Activated CD8-positive, alpha-beta T cell treated with anti-CD3 and anti-CD28 coated beads for 36 hours (primary cell): ENCODE data around the gene DCST1. TPM values are rescaled to one million over a fixed set of nuclear protein-coding genes. Genes with fewer than 3 reads are reported as not detected.

Experiments
- ATAC-seq: fragments of 200-7000 bp; cut with Tn5 transposase; one replicate; pipeline ENCODE4 v1.10.0; 2021; ENCODE audit warnings: mild to moderate bottlenecking, moderate library complexity
- CTCF ChIA-PET: fragments of 350-600 bp; sonication (Branson Sonifier 250); formaldehyde crosslinking; loops from one replicate; lab custom pipeline; 2021; ENCODE audit warnings: antibody characterized with exemption; lab: Charles Lee
- POLR2A ChIA-PET: fragments of 350-600 bp; sonication (Branson Sonifier 250); formaldehyde crosslinking; loops from one replicate; lab custom pipeline; 2021; ENCODE audit warnings: antibody characterized with exemption; lab: Charles Lee
- DNase-seq: peaks from one replicate; pipeline ENCODE4 v3.0.0-alpha.2; 2020
- H3K27ac Mint-ChIP-seq: one replicate; pipeline ENCODE4 v1.8.0; 2021; ENCODE audit warnings: mild to moderate bottlenecking, mixed read lengths
- H3K27me3 Mint-ChIP-seq: one replicate; pipeline ENCODE4 v1.8.0; 2021; ENCODE audit warnings: mixed read lengths
- H3K36me3 Mint-ChIP-seq: one replicate; pipeline ENCODE4 v1.8.0; 2021; ENCODE audit warnings: low read depth, mixed read lengths
- H3K4me1 Mint-ChIP-seq: one replicate; pipeline ENCODE4 v1.8.0; 2021; ENCODE audit warnings: low read depth, mixed read lengths
- H3K4me3 Mint-ChIP-seq: one replicate; pipeline ENCODE4 v1.8.0; 2021; ENCODE audit warnings: mild to moderate bottlenecking, moderate library complexity, mixed read lengths
- H3K9me3 Mint-ChIP-seq: one replicate; pipeline ENCODE4 v1.8.0; 2021; ENCODE audit warnings: mixed read lengths
- intact Hi-C: fragments of 100-400 bp; cut with micrococcal nuclease; formaldehyde crosslinking; loops from one replicate; pipeline ENCODE4 v1.10.0; 2022
- total RNA-seq, 2 experiments: library from RNA; stranded (reverse); gene quantifications; one replicate each; pipeline ENCODE4 v1.2.3, GENCODE V29; 2021
- TF ChIP-seq, protein P1 (sequence below): fragments of 200-600 bp; IDR thresholded peaks from one replicate; pipeline ENCODE4 v1.8.0; 2022; ENCODE audit warnings: antibody characterized with exemption, mild to moderate bottlenecking

Gene DCST1
- total RNA-seq, 2 experiments from 2014 or later: not detected

GRCh38 chr1:155050560-155051341 is 17.1 kb downstream of the DCST1 start, which contains the start of gene ADAM15:
TSS of gene ADAM15 (plus strand) at chr1:155051316. CDS start at chr1:155051387, 71 bp downstream.
- Mint-ChIP-seq H3K9me3 (no peaks in the 10 kb centered on the region), H3K4me1 (peaks cover 20% of the 10 kb centered on the region), H3K36me3 (peaks cover 8% of the 10 kb centered on the region), H3K27me3 (no peaks in the 10 kb centered on the region), H3K4me3 (peak within 1 kb of the TSS; percentile 88), H3K27ac (peak within 1 kb of the TSS; percentile 60)
- intact Hi-C loops: loop anchor here (5.0 kb wide), 1 partner anchor 37 kb away; no protein-coding TSS in a partner anchor
- ChIA-PET CTCF (interaction anchor here (0.6 to 23.5 kb wide), 32 partner anchors 8 to 847 kb away, joined by 3 to 278 read pairs (median 6); partner anchors contain the start of genes EFNA4, FLAD1, KRTCAP2 and LENEP), POLR2A (interaction anchor here (0.8 to 2.8 kb wide), 10 partner anchors 11 to 721 kb away, joined by 3 to 8 read pairs (median 6); partner anchors contain the start of gene EFNA4)
- ATAC-seq (peak; percentile 79), DNase-seq (peak; percentile 80)
- TF ChIP-seq, protein P1, sequence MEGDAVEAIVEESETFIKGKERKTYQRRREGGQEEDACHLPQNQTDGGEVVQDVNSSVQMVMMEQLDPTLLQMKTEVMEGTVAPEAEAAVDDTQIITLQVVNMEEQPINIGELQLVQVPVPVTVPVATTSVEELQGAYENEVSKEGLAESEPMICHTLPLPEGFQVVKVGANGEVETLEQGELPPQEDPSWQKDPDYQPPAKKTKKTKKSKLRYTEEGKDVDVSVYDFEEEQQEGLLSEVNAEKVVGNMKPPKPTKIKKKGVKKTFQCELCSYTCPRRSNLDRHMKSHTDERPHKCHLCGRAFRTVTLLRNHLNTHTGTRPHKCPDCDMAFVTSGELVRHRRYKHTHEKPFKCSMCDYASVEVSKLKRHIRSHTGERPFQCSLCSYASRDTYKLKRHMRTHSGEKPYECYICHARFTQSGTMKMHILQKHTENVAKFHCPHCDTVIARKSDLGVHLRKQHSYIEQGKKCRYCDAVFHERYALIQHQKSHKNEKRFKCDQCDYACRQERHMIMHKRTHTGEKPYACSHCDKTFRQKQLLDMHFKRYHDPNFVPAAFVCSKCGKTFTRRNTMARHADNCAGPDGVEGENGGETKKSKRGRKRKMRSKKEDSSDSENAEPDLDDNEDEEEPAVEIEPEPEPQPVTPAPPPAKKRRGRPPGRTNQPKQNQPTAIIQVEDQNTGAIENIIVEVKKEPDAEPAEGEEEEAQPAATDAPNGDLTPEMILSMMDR: peak; percentile 99

DNA sequence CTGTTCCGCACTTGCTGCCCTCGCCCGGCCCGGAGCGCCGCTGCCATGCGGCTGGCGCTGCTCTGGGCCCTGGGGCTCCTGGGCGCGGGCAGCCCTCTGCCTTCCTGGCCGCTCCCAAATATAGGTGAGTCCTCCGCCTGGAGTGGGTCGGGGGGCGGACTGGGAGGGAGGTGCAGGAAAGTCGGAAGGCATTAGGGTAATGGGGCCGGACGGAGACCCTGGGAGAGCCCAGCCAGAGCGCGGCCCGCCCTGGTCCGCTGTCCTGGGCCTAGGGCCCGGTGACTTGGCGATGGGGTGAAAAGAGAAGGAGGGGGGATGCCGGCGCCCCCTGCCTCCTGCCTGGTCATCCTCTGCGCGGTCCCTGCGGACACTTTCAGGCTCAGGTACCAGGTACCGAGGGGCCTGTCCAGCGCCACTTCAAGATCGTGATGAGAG is 17.7 kb downstream of the DCST1 start:
- CTCF ChIA-PET: interaction anchor here (0.6 to 23.5 kb wide), 30 partner anchors 7 to 847 kb away, joined by 3 to 278 read pairs (median 6); partner anchors contain the start of genes EFNA4, FLAD1, KRTCAP2 and LENEP
- H3K27me3 Mint-ChIP-seq: no peaks in the 10 kb centered on the region
- ATAC-seq (peak; percentile 4), DNase-seq (no peak)
- H3K4me3 Mint-ChIP-seq: peak overlapping the region; percentile 88
- TF ChIP-seq, protein P1: no peak
- H3K36me3 Mint-ChIP-seq: peaks cover 11% of the 10 kb centered on the region
- H3K27ac Mint-ChIP-seq: no peak overlapping the region
- H3K4me1 Mint-ChIP-seq: peaks cover 20% of the 10 kb centered on the region
- POLR2A ChIA-PET: interaction anchor here (0.8 to 2.8 kb wide), 9 partner anchors 10 to 722 kb away, joined by 3 to 8 read pairs (median 7); partner anchors contain the start of gene EFNA4
- H3K9me3 Mint-ChIP-seq: no peaks in the 10 kb centered on the region
- intact Hi-C loops: loop anchor here (5.0 kb wide), 1 partner anchor 36 kb away; no protein-coding TSS in a partner anchor

DNA sequence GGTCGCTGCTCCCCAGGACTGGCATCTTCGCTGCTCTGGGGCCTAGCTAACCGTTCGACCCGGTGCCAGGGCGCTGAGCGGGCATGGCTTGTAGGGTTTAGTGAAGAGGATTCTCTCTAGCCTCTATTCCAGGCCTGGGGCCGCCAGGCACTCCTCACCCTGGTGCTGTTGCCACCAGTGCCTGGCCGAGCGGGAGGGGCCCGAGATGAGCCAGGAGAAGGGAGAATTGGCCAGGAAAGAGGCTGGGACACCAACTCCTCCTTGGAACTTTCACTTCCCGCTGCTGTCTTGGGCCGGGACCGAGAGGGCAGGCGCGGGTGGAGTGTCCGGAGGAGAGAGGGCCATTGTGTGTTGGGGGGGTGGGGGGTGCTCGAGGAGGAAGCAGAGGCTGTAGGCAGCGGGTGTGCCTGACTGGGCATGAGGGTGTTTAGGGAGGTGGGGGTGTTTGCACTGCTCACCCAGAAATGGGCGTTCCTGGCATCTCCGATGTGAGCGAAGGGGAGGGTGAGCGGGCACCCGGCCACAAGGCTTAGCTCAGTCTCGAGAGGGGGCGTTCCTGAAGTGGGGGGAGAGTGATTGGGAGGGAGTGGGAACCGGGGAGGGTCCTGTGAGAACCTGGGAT is 18.3 kb downstream of the DCST1 start:
- DNase-seq (peak; percentile 59), ATAC-seq (peak; percentile 35)
- no peaks in the 10 kb centered on the region for H3K9me3 Mint-ChIP-seq
- peak overlapping the region; percentile 88 for H3K4me3 Mint-ChIP-seq
- intact Hi-C loops: loop anchor here (5.0 kb wide), 1 partner anchor 35 kb away; no protein-coding TSS in a partner anchor
- peaks cover 11% of the 10 kb centered on the region for H3K36me3 Mint-ChIP-seq
- H3K27ac Mint-ChIP-seq: peak overlapping the region; percentile 20
- ChIA-PET POLR2A (interaction anchor here (1.7 to 2.8 kb wide), 4 partner anchors 10 to 52 kb away, joined by 7 to 8 read pairs (median 7); partner anchors contain the start of gene EFNA4), CTCF (interaction anchor here (0.7 to 23.5 kb wide), 17 partner anchors 7 to 846 kb away, joined by 3 to 278 read pairs (median 6); partner anchors contain the start of genes EFNA4, FLAD1, KRTCAP2 and PYGO2)
- no peaks in the 10 kb centered on the region for H3K27me3 Mint-ChIP-seq
- peaks cover 20% of the 10 kb centered on the region for H3K4me1 Mint-ChIP-seq
- TF ChIP-seq, protein P1: no peak

DNA sequence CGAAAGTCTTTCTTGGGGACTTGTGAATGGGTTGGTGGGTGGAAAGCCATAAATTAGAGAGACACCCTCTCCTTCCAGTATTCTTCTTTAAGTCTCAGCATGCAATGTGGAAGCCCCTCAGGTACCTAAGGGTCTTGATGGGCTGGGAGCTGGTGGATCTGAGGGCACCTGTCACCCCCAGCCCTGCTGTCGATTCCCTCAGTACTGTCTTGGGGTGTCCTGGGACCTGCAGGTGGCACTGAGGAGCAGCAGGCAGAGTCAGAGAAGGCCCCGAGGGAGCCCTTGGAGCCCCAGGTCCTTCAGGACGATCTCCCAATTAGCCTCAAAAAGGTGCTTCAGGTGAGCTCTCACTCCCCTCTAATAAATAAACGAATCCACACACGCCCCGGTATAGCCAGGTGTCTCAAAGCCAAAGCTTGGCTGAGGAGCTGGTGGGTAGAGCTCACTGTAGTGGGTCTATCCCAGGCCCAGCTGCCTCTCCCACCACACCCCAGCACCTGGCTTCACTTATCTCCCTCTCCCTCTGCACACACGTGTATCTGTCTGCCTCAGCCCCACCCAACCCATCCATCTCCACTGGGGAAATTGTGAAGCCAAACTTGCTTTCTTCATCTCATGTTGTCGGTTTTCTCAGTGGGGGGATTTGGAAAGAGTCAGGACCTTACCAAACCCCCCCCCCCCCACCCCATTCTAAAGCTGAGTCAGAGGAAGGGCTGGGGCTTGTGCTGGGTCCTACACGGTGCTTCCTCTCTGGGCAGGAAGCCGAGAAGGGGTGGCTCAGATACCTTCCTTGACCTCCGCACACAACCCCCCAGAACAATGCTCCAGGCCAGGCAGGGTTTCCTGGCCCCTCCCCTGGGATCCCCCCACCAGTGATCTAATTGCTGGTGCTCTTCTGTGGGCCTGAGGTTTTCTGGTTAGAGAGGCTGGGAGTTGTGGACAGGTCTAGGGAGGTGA is 19.1 kb downstream of the DCST1 start:
- POLR2A ChIA-PET: interaction anchor here (1.4 to 2.8 kb wide), 3 partner anchors 8 to 53 kb away, joined by 4 to 8 read pairs (median 7); partner anchors contain the start of gene EFNA4
- TF ChIP-seq, protein P1: no peak
- CTCF ChIA-PET: interaction anchor here (0.6 to 23.5 kb wide), 18 partner anchors 6 to 493 kb away, joined by 3 to 278 read pairs (median 4); partner anchors contain the start of genes EFNA4, KRTCAP2 and PBXIP1
- DNase-seq: peak; percentile 53
- Mint-ChIP-seq H3K4me3 (peak overlapping the region; percentile 88), H3K27me3 (no peaks in the 10 kb centered on the region), H3K9me3 (no peaks in the 10 kb centered on the region), H3K36me3 (peaks cover 16% of the 10 kb centered on the region), H3K27ac (peak overlapping the region; percentile 46), H3K4me1 (peaks cover 20% of the 10 kb centered on the region)
- peak; percentile 25 for ATAC-seq
- intact Hi-C loops: loop anchor here (5.0 kb wide), 1 partner anchor 35 kb away; no protein-coding TSS in a partner anchor
